HepG2 (cell line): ENCODE measurements around the gene FCRL5.

Experiments
- NBN ChIP-seq: fragments of 450-650 bp; conservative IDR thresholded peaks from 2 replicates; pipeline ENCODE4 v1.6.1; 2017
- ZNF296 ChIP-seq: sonication (generic); formaldehyde crosslinking; conservative IDR thresholded peaks from 2 replicates; pipeline ENCODE4 v1.5.0; 2020; ENCODE audit warnings: mild to moderate bottlenecking, missing genetic modification reagents
- ZSCAN21 ChIP-seq: sonication (generic); formaldehyde crosslinking; IDR thresholded peaks from 2 replicates; pipeline ENCODE4 v1.8.0; 2022; ENCODE audit warnings: mild to moderate bottlenecking, missing genetic modification reagents, moderate library complexity, borderline replicate concordance

GRCh38 chr1:157585984-157586383 lies 33.7 kb upstream of the FCRL5 start:
- no peak for TF ChIP-seq ZSCAN21 (CRISPR knock-in tag)
- no peak for TF ChIP-seq NBN
- no peak for TF ChIP-seq ZNF296
